ENCODE data around the gene PLEKHN1. TPM values are rescaled to one million over a fixed set of nuclear protein-coding genes. Genes with fewer than 3 reads are reported as not detected.

The PLEKHN1 gene
- total RNA-seq, 2 experiments from 2014 or later = 5.8 to 6.0 TPM

DNA sequence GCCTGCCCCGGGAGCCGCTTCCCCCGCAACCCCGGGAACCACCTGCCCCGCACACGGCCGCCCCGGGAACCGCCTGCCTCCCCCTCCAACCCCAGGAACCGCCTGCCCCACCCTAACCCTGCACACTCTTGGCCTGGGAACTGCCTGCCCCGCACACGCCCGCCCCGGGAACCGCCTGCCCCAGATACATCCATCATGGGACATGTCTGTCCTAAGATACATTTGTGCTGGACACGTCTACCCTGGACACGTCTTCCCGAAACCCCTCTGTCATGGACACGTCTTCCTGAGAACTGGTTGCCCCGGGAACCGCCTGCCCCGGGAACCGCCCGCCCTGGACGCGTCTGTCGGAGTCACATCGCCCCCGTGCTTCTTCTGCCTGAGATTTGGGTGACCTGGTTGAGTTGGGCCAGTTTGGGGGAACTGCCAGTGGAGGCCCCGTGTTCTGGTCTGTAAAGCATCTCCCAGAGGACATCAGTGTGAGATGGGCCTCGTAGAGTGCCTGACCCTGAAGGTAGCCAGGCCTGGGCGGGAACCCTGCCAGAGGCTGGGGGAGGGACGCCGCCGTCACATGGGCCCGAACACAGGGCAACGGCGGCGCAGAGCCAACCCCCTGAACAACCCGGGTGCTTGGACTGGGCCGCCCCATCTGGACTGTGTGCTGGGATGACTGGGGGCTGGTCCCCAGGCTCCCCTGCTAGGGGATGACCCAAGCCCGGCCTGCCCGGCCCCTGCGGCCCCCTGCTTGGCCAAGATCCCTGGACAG lies 12.0 kb downstream of the PLEKHN1 start:
- Mint-ChIP-seq H3K27me3 (peaks cover 19% of the 10 kb centered on the region), H3K27ac (no peak overlapping the region), H3K36me3 (no peaks in the 10 kb centered on the region), H3K9me3 (no peaks in the 10 kb centered on the region), H3K4me3 (no peak overlapping the region), H3K4me1 (ENCODE audit: low read depth) (peaks cover 8% of the 10 kb centered on the region)
- intact Hi-C loops (cut with micrococcal nuclease) = no loop called here
- no peak for DNase-seq
- CTCF ChIA-PET = no interaction called here
- POLR2A ChIA-PET = no interaction called here

DNA sequence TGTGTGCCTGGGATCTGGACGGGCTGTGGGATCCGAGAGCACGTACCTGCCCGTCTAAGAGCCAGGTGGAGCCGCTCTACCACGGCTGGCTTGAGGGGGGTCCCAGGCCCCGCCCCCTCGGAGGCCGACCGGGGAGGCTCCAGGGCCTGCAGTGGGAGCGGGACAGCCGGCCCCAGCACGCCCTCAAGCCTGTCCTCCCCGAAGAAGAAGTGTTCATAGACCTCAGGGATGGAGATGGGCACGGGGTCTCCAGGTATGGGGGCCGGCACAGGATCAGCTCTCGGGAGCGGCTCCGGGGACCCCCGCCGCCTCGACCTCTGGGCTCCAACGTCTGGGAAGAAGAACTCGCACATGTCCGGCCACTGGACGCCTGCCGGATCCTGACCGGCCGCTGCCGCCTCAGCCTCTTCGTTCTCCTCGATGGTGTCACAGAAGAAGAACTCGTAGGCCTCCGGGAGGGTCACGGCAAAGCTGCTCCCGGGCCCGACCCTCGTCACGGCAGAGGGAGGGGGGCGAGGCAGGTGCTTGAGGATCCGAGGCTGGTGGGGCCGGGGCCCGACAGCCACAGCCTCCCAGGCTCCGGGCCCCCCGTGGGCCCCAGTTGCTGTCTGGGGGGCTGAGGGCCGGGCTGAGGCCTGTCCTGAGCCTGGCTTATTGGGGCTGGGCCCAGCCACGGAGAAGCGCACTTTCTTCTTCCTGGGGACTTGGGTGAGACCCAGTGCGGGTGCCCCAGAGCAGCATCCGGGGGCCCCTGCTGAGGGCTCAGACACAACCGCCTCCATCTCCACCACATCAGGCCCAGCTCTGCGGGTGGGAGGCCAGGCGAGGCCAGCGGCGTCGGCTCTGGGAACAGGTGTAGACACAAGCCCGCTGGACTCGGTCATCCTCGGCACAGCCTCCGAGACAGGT lies 12.8 kb downstream of the PLEKHN1 start:
- CTCF ChIA-PET = no interaction called here

DNA sequence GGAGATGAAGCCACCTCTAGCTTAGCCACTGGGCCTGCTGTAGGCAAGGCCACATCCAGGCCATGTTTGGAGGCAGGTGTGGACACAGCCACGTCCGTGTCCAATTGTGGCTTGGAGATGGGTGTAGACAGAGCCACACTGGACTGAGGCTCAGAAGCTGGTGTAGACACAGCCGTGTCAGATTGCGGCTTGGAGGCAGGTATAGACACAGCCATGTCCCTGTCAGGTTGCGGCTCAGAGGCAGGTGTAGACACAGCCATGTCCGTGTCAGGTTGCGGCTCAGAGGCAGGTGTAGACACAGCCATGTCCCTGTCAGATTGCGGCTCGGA lies 13.4 kb downstream of the PLEKHN1 start:
- no peaks in the 10 kb centered on the region for H3K9me3 Mint-ChIP-seq
- H3K27ac Mint-ChIP-seq = no peak overlapping the region
- intact Hi-C loops (cut with micrococcal nuclease) = no loop called here
- ChIA-PET POLR2A (interaction anchor here (1.0 kb wide), 1 partner anchor 15 kb away, joined by 3 read pairs; no protein-coding TSS in a partner anchor), CTCF (no interaction called here)
- DNase-seq = no peak
- no peaks in the 10 kb centered on the region for H3K36me3 Mint-ChIP-seq
- H3K27me3 Mint-ChIP-seq = peaks cover 20% of the 10 kb centered on the region
- peaks cover 8% of the 10 kb centered on the region for H3K4me1 Mint-ChIP-seq (ENCODE audit: low read depth)
- no peak overlapping the region for H3K4me3 Mint-ChIP-seq

More for the DNA sequence above, 12.8 kb downstream of the PLEKHN1 start:
- Mint-ChIP-seq H3K27ac (no peak overlapping the region), H3K9me3 (no peaks in the 10 kb centered on the region), H3K4me1 (ENCODE audit: low read depth) (peaks cover 8% of the 10 kb centered on the region), H3K36me3 (no peaks in the 10 kb centered on the region), H3K27me3 (peaks cover 20% of the 10 kb centered on the region), H3K4me3 (no peak overlapping the region)
- intact Hi-C loops (cut with micrococcal nuclease) = no loop called here
- POLR2A ChIA-PET = no interaction called here
- no peak for DNase-seq

GRCh38 chr1:980137-980571 lies 13.9 kb downstream of the PLEKHN1 start:
- peaks cover 20% of the 10 kb centered on the region for H3K27me3 Mint-ChIP-seq
- peaks cover 8% of the 10 kb centered on the region for H3K4me1 Mint-ChIP-seq (ENCODE audit: low read depth)
- no peaks in the 10 kb centered on the region for H3K36me3 Mint-ChIP-seq
- no peaks in the 10 kb centered on the region for H3K9me3 Mint-ChIP-seq
- no peak overlapping the region for H3K4me3 Mint-ChIP-seq
- no peak overlapping the region for H3K27ac Mint-ChIP-seq
- DNase-seq = no peak
- intact Hi-C loops (cut with micrococcal nuclease) = no loop called here
- CTCF ChIA-PET = interaction anchor here (0.9 to 5.0 kb wide), 3 partner anchors 9 to 84 kb away, joined by 3 to 55 read pairs (median 4); no protein-coding TSS in a partner anchor
- POLR2A ChIA-PET = interaction anchor here (1.0 kb wide), 1 partner anchor 14 kb away, joined by 3 read pairs; no protein-coding TSS in a partner anchor

- Mint-ChIP-seq H3K36me3 (no peaks in the 10 kb centered on the region), H3K27me3 (peaks cover 22% of the 10 kb centered on the region), H3K9me3 (no peaks in the 10 kb centered on the region), H3K4me1 (ENCODE audit: low read depth) (peaks cover 4% of the 10 kb centered on the region), H3K4me3 (no peak overlapping the region), H3K27ac (no peak overlapping the region)
- POLR2A ChIA-PET = interaction anchor here (1.0 kb wide), 1 partner anchor 14 kb away, joined by 3 read pairs; no protein-coding TSS in a partner anchor
- CTCF ChIA-PET = interaction anchor here (0.9 to 5.0 kb wide), 3 partner anchors 9 to 83 kb away, joined by 3 to 55 read pairs (median 4); no protein-coding TSS in a partner anchor
- intact Hi-C loops (cut with micrococcal nuclease) = no loop called here
- no peak for DNase-seq
Measured at GRCh38 chr1:980602-981395, 14.5 kb downstream of the PLEKHN1 start.

DNA sequence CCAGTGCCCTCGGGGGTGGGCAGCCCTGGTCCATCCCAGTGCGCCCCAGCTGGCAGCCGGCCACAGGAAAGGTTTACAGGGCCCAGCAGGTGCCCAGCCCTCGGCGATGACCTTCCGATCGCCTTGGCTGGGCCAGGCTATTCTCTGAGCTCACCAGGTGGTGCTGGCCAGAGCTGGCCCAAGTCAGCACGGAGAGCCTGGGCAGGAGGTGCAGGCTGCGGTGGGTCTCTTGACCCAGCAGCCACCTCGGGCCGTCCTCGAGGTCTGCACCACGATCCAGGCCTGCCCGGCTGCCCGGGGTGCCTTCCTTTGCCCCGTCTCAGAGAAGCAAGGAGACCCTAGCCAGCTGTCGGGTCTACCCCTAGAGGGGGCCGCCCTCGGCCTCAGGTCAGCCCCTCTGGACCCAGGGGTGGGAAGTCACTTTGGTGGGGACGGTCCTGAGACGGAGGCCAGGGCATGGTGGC lies 15.2 kb downstream of the PLEKHN1 start:
- peaks cover 3% of the 10 kb centered on the region for H3K4me1 Mint-ChIP-seq (ENCODE audit: low read depth)
- ChIA-PET POLR2A (no interaction called here), CTCF (interaction anchor here (1.3 to 5.0 kb wide), 3 partner anchors 20 to 309 kb away, joined by 3 to 55 read pairs (median 4); no protein-coding TSS in a partner anchor)
- DNase-seq = no peak
- no peak overlapping the region for H3K4me3 Mint-ChIP-seq
- intact Hi-C loops (cut with micrococcal nuclease) = no loop called here
- no peak overlapping the region for H3K27ac Mint-ChIP-seq
- peaks cover 23% of the 10 kb centered on the region for H3K27me3 Mint-ChIP-seq
- H3K36me3 Mint-ChIP-seq = no peaks in the 10 kb centered on the region
- H3K9me3 Mint-ChIP-seq = no peaks in the 10 kb centered on the region

DNA sequence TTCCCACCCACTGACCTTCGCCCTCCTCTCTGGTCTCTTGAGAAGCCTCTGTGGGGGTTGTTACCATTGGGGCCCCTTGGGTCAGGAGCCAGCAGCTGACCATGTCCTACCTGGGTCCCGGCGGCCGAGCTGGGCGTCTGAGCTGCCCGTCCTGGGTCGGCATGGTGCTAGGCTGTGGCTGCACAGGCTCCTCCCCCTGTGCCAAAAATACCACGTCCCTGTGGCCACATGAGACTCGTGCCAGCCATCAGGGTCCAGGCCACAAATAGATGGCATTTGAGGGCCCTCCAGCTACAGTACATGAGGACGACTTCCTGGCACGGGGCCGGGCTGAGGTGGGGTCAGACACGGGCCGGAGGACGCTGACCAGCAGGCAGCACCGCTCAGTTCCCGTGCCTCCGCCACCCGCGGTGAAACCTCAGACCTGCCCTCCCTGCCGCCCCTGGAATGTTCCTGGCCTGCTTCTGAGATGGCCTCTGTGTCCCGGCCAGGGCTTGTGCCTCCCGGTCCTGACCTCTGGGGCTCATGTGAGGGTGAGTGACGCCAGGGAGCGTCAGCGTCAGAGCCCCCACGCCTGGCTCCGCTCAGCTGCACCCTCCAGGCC lies 15.8 kb downstream of the PLEKHN1 start, which contains the start of gene PERM1:
PERM1 (minus strand) TSS at position 139 of the 604 bp plus-strand sequence. CDS start 1,064 bp downstream, outside the sequence.
- no peak for DNase-seq
- intact Hi-C loops (cut with micrococcal nuclease) = no loop called here
- Mint-ChIP-seq H3K9me3 (no peaks in the 10 kb centered on the region), H3K36me3 (no peaks in the 10 kb centered on the region), H3K27me3 (peaks cover 23% of the 10 kb centered on the region), H3K27ac (no peak within 1 kb of the TSS), H3K4me1 (ENCODE audit: low read depth) (peaks cover 3% of the 10 kb centered on the region), H3K4me3 (no peak within 1 kb of the TSS)
- CTCF ChIA-PET = interaction anchor here (1.6 to 5.0 kb wide), 6 partner anchors 15 to 308 kb away, joined by 3 to 55 read pairs (median 12); no protein-coding TSS in a partner anchor
- POLR2A ChIA-PET = no interaction called here

DNA sequence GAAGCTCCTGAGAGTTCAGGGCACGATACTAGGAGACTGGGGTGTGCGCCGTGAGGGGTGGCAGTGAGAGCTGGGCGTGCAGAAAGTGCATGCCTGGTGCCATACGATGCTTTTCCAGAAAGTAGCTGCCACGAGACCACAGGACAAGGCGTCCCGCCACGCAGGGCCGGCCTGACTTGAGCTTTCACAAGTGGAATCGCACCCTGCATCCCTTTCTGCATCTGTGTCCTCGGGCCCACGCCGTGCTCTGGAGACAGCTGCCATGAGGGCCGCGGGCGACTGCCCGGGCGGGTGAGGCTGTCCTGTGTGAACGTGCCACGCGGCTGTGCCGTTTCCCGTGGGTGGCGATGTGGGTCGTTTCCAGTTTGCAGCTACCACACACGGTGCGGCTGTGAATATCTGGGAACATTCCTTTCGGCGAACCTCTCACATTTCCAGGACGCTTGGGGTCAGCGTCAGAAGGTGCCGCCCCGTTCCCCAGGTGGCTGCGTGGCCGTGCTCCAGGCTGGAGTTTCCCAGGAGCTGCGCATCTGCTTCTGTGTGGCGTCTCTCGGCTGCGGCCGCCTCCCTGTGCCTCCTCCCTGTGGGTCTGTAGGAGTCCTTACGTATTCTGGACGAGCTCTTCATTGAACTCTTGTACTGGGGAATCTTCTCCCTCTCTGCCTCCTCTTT lies 16.6 kb downstream of the PLEKHN1 start:
- POLR2A ChIA-PET = no interaction called here
- Mint-ChIP-seq H3K9me3 (no peaks in the 10 kb centered on the region), H3K4me1 (ENCODE audit: low read depth) (peaks cover 3% of the 10 kb centered on the region), H3K27ac (no peak overlapping the region), H3K4me3 (no peak overlapping the region), H3K27me3 (peaks cover 23% of the 10 kb centered on the region), H3K36me3 (no peaks in the 10 kb centered on the region)
- intact Hi-C loops (cut with micrococcal nuclease) = no loop called here
- CTCF ChIA-PET = interaction anchor here (1.0 to 5.0 kb wide), 13 partner anchors 9 to 307 kb away, joined by 3 to 55 read pairs (median 6); partner anchors contain the start of gene PLEKHN1
- no peak for DNase-seq

DNA sequence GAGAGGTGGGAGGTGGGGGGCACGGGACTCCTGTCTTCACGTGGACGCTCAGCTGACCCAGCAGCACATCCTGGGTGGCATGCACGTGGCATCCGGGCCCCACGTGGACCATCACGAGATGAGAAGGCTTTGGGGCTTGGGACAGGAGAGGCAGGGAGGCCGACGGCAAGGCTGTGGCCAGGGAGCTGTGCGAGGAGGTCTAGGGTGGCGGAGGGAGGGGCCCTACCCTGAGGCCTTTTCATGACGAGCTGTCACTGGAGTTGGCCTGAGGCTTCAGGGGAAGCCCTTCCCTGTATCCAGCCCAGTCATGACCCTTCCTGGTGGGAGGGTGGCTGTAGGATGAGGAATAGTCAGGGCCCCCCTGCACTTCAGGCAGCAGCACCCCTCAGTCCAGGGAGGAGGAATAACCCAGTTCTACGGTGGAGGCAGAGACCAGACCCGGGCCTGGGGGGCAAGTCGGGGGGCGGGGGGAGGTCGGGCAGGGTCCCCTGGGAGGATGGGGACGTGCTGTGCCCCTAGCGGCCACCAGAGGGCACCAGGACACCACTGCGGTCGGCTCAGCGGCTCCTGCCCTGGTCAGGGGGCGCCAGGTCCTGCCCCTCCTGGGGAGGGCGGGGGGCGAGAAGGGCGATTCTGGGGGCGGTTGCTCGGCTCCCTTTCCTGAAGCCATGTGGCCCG lies 17.7 kb downstream of the PLEKHN1 start:
- CTCF ChIA-PET = interaction anchor here (0.7 to 5.0 kb wide), 32 partner anchors 8 to 388 kb away, joined by 3 to 55 read pairs (median 5); partner anchors contain the start of genes HES4, ISG15, NOC2L and PLEKHN1
- no peaks in the 10 kb centered on the region for H3K36me3 Mint-ChIP-seq
- intact Hi-C loops (cut with micrococcal nuclease) = no loop called here

DNA sequence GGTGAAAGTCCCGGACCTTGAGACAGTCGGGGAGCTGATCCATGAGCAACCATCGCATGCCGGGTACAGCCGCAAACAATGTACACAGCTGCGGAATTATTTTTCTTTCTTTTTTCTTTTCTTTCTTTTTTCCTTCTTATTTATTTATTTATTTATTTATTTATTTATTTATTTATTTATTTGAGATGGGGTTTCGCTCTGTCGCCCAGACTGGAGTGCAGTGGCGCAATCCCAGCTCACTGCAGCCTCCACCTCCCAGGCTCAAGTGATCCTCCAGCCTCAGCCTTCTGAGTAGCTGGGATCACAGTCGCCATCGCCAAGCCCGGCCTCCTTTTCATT lies 18.2 kb downstream of the PLEKHN1 start:
- Mint-ChIP-seq H3K4me1 (ENCODE audit: low read depth) (peaks cover 5% of the 10 kb centered on the region), H3K4me3 (no peak overlapping the region), H3K27me3 (peaks cover 28% of the 10 kb centered on the region), H3K9me3 (no peaks in the 10 kb centered on the region), H3K27ac (no peak overlapping the region), H3K36me3 (no peaks in the 10 kb centered on the region)
- intact Hi-C loops (cut with micrococcal nuclease) = no loop called here
- DNase-seq = no peak
- CTCF ChIA-PET = interaction anchor here (0.6 to 5.0 kb wide), 28 partner anchors 8 to 388 kb away, joined by 3 to 55 read pairs (median 5); partner anchors contain the start of genes HES4, ISG15, NOC2L and PLEKHN1
- POLR2A ChIA-PET = interaction anchor here (1.9 kb wide), 1 partner anchor 78 kb away, joined by 4 read pairs; no protein-coding TSS in a partner anchor

More for the DNA sequence above, 17.7 kb downstream of the PLEKHN1 start:
- no peak overlapping the region for H3K27ac Mint-ChIP-seq
- H3K9me3 Mint-ChIP-seq = no peaks in the 10 kb centered on the region
- POLR2A ChIA-PET = no interaction called here
- DNase-seq = peak; percentile 73
- peaks cover 25% of the 10 kb centered on the region for H3K27me3 Mint-ChIP-seq
- H3K4me3 Mint-ChIP-seq = no peak overlapping the region
- peaks cover 5% of the 10 kb centered on the region for H3K4me1 Mint-ChIP-seq (ENCODE audit: low read depth)

All from activated CD4-positive, alpha-beta memory T cell treated with anti-CD3 and anti-CD28 coated beads for 36 hours (primary cell).